Measurements from ENCODE around the gene SH3GLB1. TPM values are rescaled to one million over a fixed set of nuclear protein-coding genes. Genes with fewer than 3 reads are reported as not detected.
"Not testable (repeated sequence)": the region's sequence is repeated elsewhere in the genome, so short reads cannot be mapped to it uniquely, and the experiment has no call there.

SH3GLB1 gene
- total RNA-seq, 1 donor from 2014 or later, result 114 TPM

GRCh38 chr1:86696522-86696921 lies 7.9 kb upstream of the SH3GLB1 start:
- no peak for TF ChIP-seq CTCF (IDR thresholded peaks at IDR 0.05; ENCODE audit: borderline replicate concordance)
- DNase-seq, result no peak
- H3K27ac ChIP-seq (replicated peaks), result no peak overlapping the region
- intact Hi-C loops (cut with micrococcal nuclease), result no loop called here
- H3K4me1 ChIP-seq, result no peaks in the 10 kb centered on the region
- H3K9me3 ChIP-seq (replicated peaks), result no peaks in the 10 kb centered on the region
- H3K36me3 ChIP-seq, result no peaks in the 10 kb centered on the region
- no peak overlapping the region for H3K4me3 ChIP-seq
- no peaks in the 10 kb centered on the region for H3K27me3 ChIP-seq (ENCODE audit: low read depth)

GRCh38 chr1:86699186-86699585 lies 5.2 kb upstream of the SH3GLB1 start:
- no peak for TF ChIP-seq CTCF (IDR thresholded peaks at IDR 0.05; ENCODE audit: borderline replicate concordance)
- Histone ChIP-seq H3K9me3 (replicated peaks) (no peaks in the 10 kb centered on the region), H3K27ac (replicated peaks) (no peak overlapping the region), H3K4me3 (no peak overlapping the region), H3K36me3 (no peaks in the 10 kb centered on the region), H3K27me3 (ENCODE audit: low read depth) (no peaks in the 10 kb centered on the region), H3K4me1 (peaks cover 12% of the 10 kb centered on the region)
- no peak for DNase-seq
- intact Hi-C loops (cut with micrococcal nuclease), result no loop called here

- no peak for TF ChIP-seq CTCF (IDR thresholded peaks at IDR 0.05; ENCODE audit: borderline replicate concordance)
- no peak for DNase-seq
- intact Hi-C loops (cut with micrococcal nuclease), result no loop called here
- H3K36me3 ChIP-seq, result no peaks in the 10 kb centered on the region
- H3K27ac ChIP-seq (replicated peaks), result no peak overlapping the region
- H3K27me3 ChIP-seq (ENCODE audit: low read depth), result no peaks in the 10 kb centered on the region
- H3K9me3 ChIP-seq (replicated peaks), result no peaks in the 10 kb centered on the region
- peaks cover 32% of the 10 kb centered on the region for H3K4me1 ChIP-seq
- H3K4me3 ChIP-seq, result no peak overlapping the region
These were observed 2.6 kb upstream of the SH3GLB1 start for GRCh38 chr1:86701731-86702130.

- H3K9me3 ChIP-seq (replicated peaks); H3K27me3 ChIP-seq (ENCODE audit: low read depth); DNase-seq; intact Hi-C loops (cut with micrococcal nuclease); H3K36me3 ChIP-seq: not testable (repeated sequence)
- Histone ChIP-seq H3K27ac (replicated peaks) (peak overlapping the region; percentile 100), H3K4me3 (peak overlapping the region; percentile 91), H3K4me1 (peaks cover 45% of the 10 kb centered on the region)
These were observed 1.4 kb upstream of the SH3GLB1 start for GRCh38 chr1:86702954-86703494.

GRCh38 chr1:86703696-86704457 lies 499 bp upstream of the SH3GLB1 start:
- Histone ChIP-seq H3K4me1 (peaks cover 54% of the 10 kb centered on the region), H3K9me3 (replicated peaks) (no peaks in the 10 kb centered on the region), H3K36me3 (no peaks in the 10 kb centered on the region), H3K27me3 (ENCODE audit: low read depth) (no peaks in the 10 kb centered on the region), H3K4me3 (peak overlapping the region; percentile 91), H3K27ac (replicated peaks) (peak overlapping the region; percentile 100)
- DNase-seq, result no peak
- no peak for TF ChIP-seq CTCF (IDR thresholded peaks at IDR 0.05; ENCODE audit: borderline replicate concordance)
- intact Hi-C loops (cut with micrococcal nuclease), result no loop called here

- Histone ChIP-seq H3K27me3 (ENCODE audit: low read depth) (no peaks in the 10 kb centered on the region), H3K4me3 (peak overlapping the region; percentile 91), H3K36me3 (no peaks in the 10 kb centered on the region), H3K4me1 (peaks cover 65% of the 10 kb centered on the region), H3K27ac (replicated peaks) (peak overlapping the region; percentile 100), H3K9me3 (replicated peaks) (no peaks in the 10 kb centered on the region)
- DNase-seq, result peak; percentile 70
- intact Hi-C loops (cut with micrococcal nuclease), result no loop called here
- no peak for TF ChIP-seq CTCF (IDR thresholded peaks at IDR 0.05; ENCODE audit: borderline replicate concordance)
These were observed 742 bp downstream of the SH3GLB1 start for GRCh38 chr1:86704972-86705664.
